HG02763 (cell line): Measurements from ENCODE around the gene MRPS35.

Experiments used
- ATAC-seq: cut with Tn5 transposase; IDR thresholded peaks from one replicate; pipeline ENCODE4 v1.9.1; 2021; ENCODE audit warnings: mild to moderate bottlenecking, moderate library complexity; ENCODE audit not compliant: unreplicated experiment

The MRPS35 gene

GRCh38 chr12:27710592-27711316 lies at the start of gene MRPS35:
Gene MRPS35, plus strand, starts transcription at chr12:27710832. Its CDS starts 12 bp downstream, at chr12:27710844.
- peak; percentile 95 for ATAC-seq

GRCh38 chr12:27665704-27666103 lies 44.9 kb upstream of the MRPS35 start:
- no peak for ATAC-seq

- ATAC-seq = no peak
These were observed 44.1 kb upstream of the MRPS35 start for GRCh38 chr12:27666510-27666909.

- no peak for ATAC-seq
These were observed 43.1 kb upstream of the MRPS35 start for GRCh38 chr12:27667540-27667939.

- ATAC-seq = no peak
These were observed 38.6 kb upstream of the MRPS35 start for GRCh38 chr12:27672051-27672450.

GRCh38 chr12:27672643-27673042 lies 38.0 kb upstream of the MRPS35 start:
- no peak for ATAC-seq

GRCh38 chr12:27673101-27673718 lies 37.4 kb upstream of the MRPS35 start:
- ATAC-seq = no peak

- ATAC-seq = no peak
These were observed 35.6 kb upstream of the MRPS35 start for GRCh38 chr12:27674989-27675388.

GRCh38 chr12:27680619-27681018 lies 30.0 kb upstream of the MRPS35 start:
- no peak for ATAC-seq

- no peak for ATAC-seq
These were observed 28.1 kb upstream of the MRPS35 start for GRCh38 chr12:27682534-27682933.

- no peak for ATAC-seq
These were observed 25.4 kb upstream of the MRPS35 start for GRCh38 chr12:27685274-27685673.

GRCh38 chr12:27686147-27686546 lies 24.5 kb upstream of the MRPS35 start:
- ATAC-seq = no peak

GRCh38 chr12:27688671-27689070 lies 22.0 kb upstream of the MRPS35 start:
- ATAC-seq = no peak

- ATAC-seq = no peak
These were observed 21.0 kb upstream of the MRPS35 start for GRCh38 chr12:27689558-27690180.

GRCh38 chr12:27693403-27693802 lies 17.2 kb upstream of the MRPS35 start:
- ATAC-seq = no peak

- ATAC-seq = no peak
These were observed 14.9 kb upstream of the MRPS35 start for GRCh38 chr12:27695556-27696292.

- no peak for ATAC-seq
These were observed 14.4 kb upstream of the MRPS35 start, which contains the start of gene REP15 for GRCh38 chr12:27696293-27696652. Gene REP15, plus strand, starts transcription at chr12:27696447. Its CDS starts 116 bp downstream, at chr12:27696563.

GRCh38 chr12:27696864-27697564 lies 13.6 kb upstream of the MRPS35 start:
- no peak for ATAC-seq

GRCh38 chr12:27703720-27704452 lies 6.7 kb upstream of the MRPS35 start:
- no peak for ATAC-seq

- no peak for ATAC-seq
These were observed 5.4 kb upstream of the MRPS35 start for GRCh38 chr12:27705263-27705662.
